SK-N-SH (cell line): ENCODE data around the gene RFPL4AL1.

Experiments
- CTCF ChIP-seq: fragments of 200-600 bp; sonication (generic); IDR thresholded peaks from 2 replicates; pipeline ENCODE4 v1.6.1; 2017; ENCODE audit warnings: antibody characterized with exemption, mild to moderate bottlenecking, moderate library complexity
- EP300 ChIP-seq, 2 experiments: IDR thresholded peaks; 2 replicates each; pipeline versions ENCODE4 v1.4.0 to v1.6.1; 2012; ENCODE audit warnings: borderline replicate concordance in 1 of 2, low read depth in 1 of 2, low read length in 1 of 2
- FOXJ3 ChIP-seq: sonication (generic); formaldehyde crosslinking; IDR thresholded peaks from 2 replicates; pipeline ENCODE4 v1.5.1; 2020; ENCODE audit warnings: mild to moderate bottlenecking, missing genetic modification reagents
- POLR2AphosphoS5 ChIP-seq: IDR thresholded peaks from 2 replicates; pipeline ENCODE4 v1.6.1; 2012; ENCODE audit warnings: low read depth, low read length
- REST ChIP-seq: IDR thresholded peaks from 2 replicates; pipeline ENCODE4 v1.6.1; 2012; ENCODE audit warnings: mild to moderate bottlenecking, low read depth, low read length, moderate library complexity
- RFX5 ChIP-seq: IDR thresholded peaks from 2 replicates; pipeline ENCODE4 v1.6.1; 2012; ENCODE audit warnings: mild to moderate bottlenecking, improper control_type of control experiment, low read length
- ZBTB33 ChIP-seq: IDR thresholded peaks from 2 replicates; pipeline ENCODE4 v1.4.0; 2012; ENCODE audit warnings: low read depth, borderline replicate concordance

GRCh38 chr19:55820037-55820436 is 51.1 kb downstream of the RFPL4AL1 start:
- TF ChIP-seq CTCF, result no peak
- TF ChIP-seq ZBTB33, result no peak
- TF ChIP-seq EP300 (IDR thresholded peaks at IDR 0.05; ENCODE audit: borderline replicate concordance in 1 of 2, low read depth in 1 of 2, low read length in 1 of 2), result no peak
- no peak for TF ChIP-seq RFX5
- no peak for TF ChIP-seq POLR2AphosphoS5
- no peak for TF ChIP-seq FOXJ3
- no peak for TF ChIP-seq REST
